Stimulated activated memory B cell treated with anti-CD40 and anti-IgM and Interleukin-4, amounts not matched to agents 10 μg/mL and 1 μg/mL and 100 μg/mL, for 72 hours (primary cell): Measurements from ENCODE around the gene NSG2.
A peak's percentile ranks its signal among the peaks of the same experiment; 100 is the strongest.
"Not testable (repeated sequence)": the region's sequence is repeated elsewhere in the genome, so short reads cannot be mapped to it uniquely, and the experiment has no call there.

Source experiments
- ATAC-seq: fragments of 150-1000 bp; cut with Tn5 transposase; 2 replicates; pipeline ENCODE4 v1.10.0; 2021
- H3K27ac Mint-ChIP-seq: one replicate; pipeline ENCODE4 v1.8.0; 2022; ENCODE audit warnings: mild to moderate bottlenecking, mixed read lengths
- H3K27me3 Mint-ChIP-seq: one replicate; pipeline ENCODE4 v1.8.0; 2022; ENCODE audit warnings: mixed read lengths
- H3K36me3 Mint-ChIP-seq: one replicate; pipeline ENCODE4 v1.8.0; 2022; ENCODE audit warnings: mixed read lengths
- H3K4me1 Mint-ChIP-seq: one replicate; pipeline ENCODE4 v1.8.0; 2022; ENCODE audit warnings: mixed read lengths
- H3K4me3 Mint-ChIP-seq: one replicate; pipeline ENCODE4 v1.8.0; 2022; ENCODE audit warnings: mild to moderate bottlenecking, moderate library complexity, mixed read lengths
- H3K9me3 Mint-ChIP-seq: one replicate; pipeline ENCODE4 v1.8.0; 2022; ENCODE audit warnings: mixed read lengths

The NSG2 gene

DNA sequence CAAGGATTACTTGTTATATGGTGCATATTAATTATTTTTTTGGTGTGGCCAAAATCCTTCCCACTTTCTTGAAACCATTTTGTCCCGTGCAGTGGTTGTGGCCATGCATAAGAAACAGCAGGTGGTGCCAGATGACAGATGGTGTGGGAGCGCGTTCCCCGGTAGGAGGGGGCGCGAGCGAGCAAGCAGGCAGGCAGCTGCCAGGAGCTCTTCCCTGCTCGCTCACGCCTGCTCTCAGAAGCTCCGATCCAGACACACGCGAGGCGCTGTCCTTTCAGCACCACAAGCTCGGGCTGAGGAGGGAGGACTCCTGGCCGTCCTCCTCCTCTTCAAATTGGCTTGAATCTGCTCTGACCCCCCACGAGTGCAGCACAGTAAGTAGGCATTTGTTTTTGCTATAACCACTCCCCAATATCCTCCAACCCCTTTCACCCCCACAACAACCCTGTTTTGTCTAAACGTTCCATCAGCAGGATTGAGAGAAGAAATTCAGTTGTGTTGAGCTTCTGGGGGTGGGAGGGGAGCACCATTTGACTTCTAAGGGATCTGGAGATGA, at the start of gene NSG2:
Gene NSG2, plus strand, starts transcription at position 237 of the 556 bp plus-strand sequence. CDS start 1,050 bp downstream, outside the sequence.
- no peaks in the 10 kb centered on the region for H3K9me3 Mint-ChIP-seq
- H3K27me3 Mint-ChIP-seq: peaks cover 52% of the 10 kb centered on the region
- no peaks in the 10 kb centered on the region for H3K36me3 Mint-ChIP-seq
- no peak within 1 kb of the TSS for H3K27ac Mint-ChIP-seq
- peak; percentile 50 for ATAC-seq
- no peaks in the 10 kb centered on the region for H3K4me1 Mint-ChIP-seq
- no peak within 1 kb of the TSS for H3K4me3 Mint-ChIP-seq

DNA sequence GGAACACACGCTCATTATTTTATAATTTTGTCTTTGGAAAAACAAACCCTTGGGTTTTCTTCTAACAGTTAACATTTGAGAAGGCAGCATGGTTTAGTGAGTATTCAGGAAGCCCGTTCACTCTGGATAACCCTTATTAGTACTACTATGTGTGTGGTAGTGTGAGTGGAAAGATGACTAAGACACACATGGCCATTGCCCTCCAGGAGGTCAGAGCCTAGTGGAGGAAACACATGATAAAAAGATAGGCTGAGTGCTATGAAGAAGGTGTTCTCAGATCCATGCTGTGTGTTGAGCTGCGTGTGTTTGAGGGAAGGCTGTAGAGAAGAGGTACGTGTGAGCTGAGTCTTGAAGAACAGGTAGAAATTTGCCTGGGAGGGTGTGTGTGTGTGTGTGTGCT, 48.2 kb upstream of the NSG2 start:
- H3K9me3 Mint-ChIP-seq: no peaks in the 10 kb centered on the region
- H3K27me3 Mint-ChIP-seq: peaks cover 24% of the 10 kb centered on the region
- no peak for ATAC-seq
- H3K4me3 Mint-ChIP-seq: no peak overlapping the region
- no peaks in the 10 kb centered on the region for H3K36me3 Mint-ChIP-seq
- no peaks in the 10 kb centered on the region for H3K4me1 Mint-ChIP-seq
- H3K27ac Mint-ChIP-seq: no peak overlapping the region

GRCh38 chr5:173998531-173998930, 47.0 kb upstream of the NSG2 start:
- H3K4me1 Mint-ChIP-seq: no peaks in the 10 kb centered on the region
- H3K27me3 Mint-ChIP-seq: peaks cover 30% of the 10 kb centered on the region
- H3K9me3 Mint-ChIP-seq: no peaks in the 10 kb centered on the region
- no peak for ATAC-seq
- H3K27ac Mint-ChIP-seq: no peak overlapping the region
- no peak overlapping the region for H3K4me3 Mint-ChIP-seq
- no peaks in the 10 kb centered on the region for H3K36me3 Mint-ChIP-seq

DNA sequence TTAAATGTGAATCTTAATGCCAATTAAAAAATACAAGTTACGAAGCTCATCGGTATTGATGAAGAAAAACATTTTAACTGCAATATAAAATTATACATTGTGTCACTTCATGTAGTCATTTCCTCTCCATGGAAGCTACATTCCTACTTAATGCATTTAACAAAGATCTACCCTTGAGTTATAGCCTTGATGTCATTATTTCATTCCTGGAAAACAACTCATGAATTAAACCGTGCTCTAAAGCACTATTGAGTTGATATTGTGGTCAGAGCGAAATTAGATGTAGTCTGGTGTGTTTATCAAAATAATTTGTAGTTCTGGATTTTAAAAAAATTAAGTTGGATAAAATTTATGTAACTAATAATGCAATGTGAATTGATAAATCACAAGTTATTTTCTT, 45.4 kb upstream of the NSG2 start:
- no peak overlapping the region for H3K27ac Mint-ChIP-seq
- no peaks in the 10 kb centered on the region for H3K36me3 Mint-ChIP-seq
- H3K9me3 Mint-ChIP-seq: no peaks in the 10 kb centered on the region
- H3K4me3 Mint-ChIP-seq: no peak overlapping the region
- no peaks in the 10 kb centered on the region for H3K4me1 Mint-ChIP-seq
- no peak for ATAC-seq
- H3K27me3 Mint-ChIP-seq: peaks cover 22% of the 10 kb centered on the region

DNA sequence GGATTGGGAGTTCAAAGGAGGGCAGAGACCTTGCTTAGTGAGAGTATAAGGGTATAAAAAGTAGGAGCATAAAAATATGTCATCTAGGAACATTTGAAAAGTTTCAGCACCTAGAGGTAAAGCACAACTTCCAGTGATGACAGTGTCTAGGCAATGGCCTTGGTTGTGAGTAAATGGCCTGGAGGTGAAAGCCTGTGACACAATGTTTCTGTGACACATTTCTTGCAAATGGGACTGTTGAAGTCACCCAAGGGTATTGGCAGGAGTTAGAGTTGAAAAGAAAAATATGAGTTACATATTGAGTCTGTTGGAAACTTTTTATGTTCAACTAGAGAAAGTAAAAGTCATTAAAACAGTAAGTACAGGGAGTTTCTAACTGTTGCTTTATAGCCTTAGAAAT, 41.7 kb upstream of the NSG2 start:
- H3K9me3 Mint-ChIP-seq: no peaks in the 10 kb centered on the region
- H3K27me3 Mint-ChIP-seq: peaks cover 19% of the 10 kb centered on the region
- no peak for ATAC-seq
- no peak overlapping the region for H3K27ac Mint-ChIP-seq
- H3K36me3 Mint-ChIP-seq: no peaks in the 10 kb centered on the region
- no peak overlapping the region for H3K4me3 Mint-ChIP-seq
- no peaks in the 10 kb centered on the region for H3K4me1 Mint-ChIP-seq

GRCh38 chr5:174008922-174009321, 36.6 kb upstream of the NSG2 start:
- Mint-ChIP-seq H3K36me3 (no peaks in the 10 kb centered on the region), H3K4me3 (no peak overlapping the region)

GRCh38 chr5:174010365-174010764, 35.1 kb upstream of the NSG2 start:
- H3K9me3 Mint-ChIP-seq: no peaks in the 10 kb centered on the region
- H3K4me1 Mint-ChIP-seq: no peaks in the 10 kb centered on the region
- no peaks in the 10 kb centered on the region for H3K36me3 Mint-ChIP-seq
- H3K4me3 Mint-ChIP-seq: no peak overlapping the region
- no peak for ATAC-seq
- H3K27me3 Mint-ChIP-seq: peaks cover 29% of the 10 kb centered on the region
- H3K27ac Mint-ChIP-seq: no peak overlapping the region

More at GRCh38 chr5:174008922-174009321, 36.6 kb upstream of the NSG2 start:
- H3K4me1 Mint-ChIP-seq: no peaks in the 10 kb centered on the region
- H3K27ac Mint-ChIP-seq: no peak overlapping the region
- H3K9me3 Mint-ChIP-seq: no peaks in the 10 kb centered on the region
- peaks cover 29% of the 10 kb centered on the region for H3K27me3 Mint-ChIP-seq
- ATAC-seq: no peak

DNA sequence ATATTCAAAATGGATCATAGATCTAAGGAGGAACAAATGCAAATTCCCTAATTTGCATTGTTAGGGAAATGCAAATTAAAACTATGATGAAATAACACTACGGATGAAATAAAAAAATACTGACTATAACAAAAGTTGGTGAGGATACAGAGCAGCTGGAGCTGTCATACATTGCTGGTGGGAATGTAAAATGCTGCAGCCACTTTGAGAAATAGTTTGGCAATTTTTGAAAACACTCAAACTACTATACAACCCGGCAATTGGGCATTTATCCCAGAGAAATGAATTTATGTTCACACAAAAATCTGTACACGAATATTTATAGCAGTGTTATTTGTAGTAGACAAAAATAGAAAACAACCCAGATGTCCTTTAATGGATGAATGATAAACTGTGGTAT, 34.1 kb upstream of the NSG2 start:
- Mint-ChIP-seq H3K27ac (no peak overlapping the region), H3K9me3 (no peaks in the 10 kb centered on the region), H3K4me1 (no peaks in the 10 kb centered on the region), H3K4me3 (no peak overlapping the region), H3K27me3 (peaks cover 23% of the 10 kb centered on the region), H3K36me3 (no peaks in the 10 kb centered on the region)
- no peak for ATAC-seq

- H3K4me3 Mint-ChIP-seq, ATAC-seq, H3K27ac Mint-ChIP-seq, H3K9me3 Mint-ChIP-seq, H3K36me3 Mint-ChIP-seq, H3K4me1 Mint-ChIP-seq: not testable (repeated sequence)
- peaks cover 43% of the 10 kb centered on the region for H3K27me3 Mint-ChIP-seq
These were observed 25.2 kb upstream of the NSG2 start for GRCh38 chr5:174020069-174020927.

GRCh38 chr5:174020928-174021304, 24.6 kb upstream of the NSG2 start:
- no peak overlapping the region for H3K27ac Mint-ChIP-seq
- peaks cover 43% of the 10 kb centered on the region for H3K27me3 Mint-ChIP-seq
- H3K36me3 Mint-ChIP-seq: no peaks in the 10 kb centered on the region
- no peaks in the 10 kb centered on the region for H3K4me1 Mint-ChIP-seq
- no peak for ATAC-seq
- H3K9me3 Mint-ChIP-seq: no peaks in the 10 kb centered on the region
- H3K4me3 Mint-ChIP-seq: no peak overlapping the region

DNA sequence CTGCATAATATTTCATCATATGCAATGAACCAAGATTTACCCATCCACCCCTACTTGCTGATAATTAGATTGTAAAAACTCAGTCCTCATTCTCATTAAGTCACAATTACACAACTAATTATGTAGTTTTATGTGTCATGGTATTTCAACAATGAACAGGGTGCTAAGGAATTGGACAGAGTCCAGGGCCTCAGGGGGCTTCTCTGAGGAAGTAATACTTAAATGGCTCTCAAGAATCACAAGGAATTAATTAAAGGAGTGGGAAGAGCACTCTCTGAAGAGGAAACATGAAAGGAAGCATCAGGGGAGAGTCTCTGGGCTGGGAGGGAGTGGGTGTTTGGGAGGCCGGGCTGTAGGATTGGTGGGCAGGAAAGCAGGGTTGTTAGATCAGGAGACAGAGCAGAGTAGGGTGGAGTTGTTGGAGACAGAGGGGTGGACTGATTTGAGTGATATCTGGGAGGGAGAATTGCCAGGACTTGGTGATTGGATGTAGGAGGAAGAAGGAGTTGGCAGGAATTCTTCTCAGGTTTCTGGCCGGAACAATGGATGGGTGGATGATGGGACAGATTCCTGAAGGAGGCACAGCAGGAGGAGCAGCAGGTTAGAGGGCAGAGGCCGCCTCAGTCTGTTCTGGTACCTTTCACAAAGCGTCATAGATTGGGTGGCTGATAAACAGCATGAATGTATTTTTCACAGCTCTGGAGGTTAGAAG, 23.0 kb upstream of the NSG2 start:
- Mint-ChIP-seq H3K27ac (no peak overlapping the region), H3K4me3 (no peak overlapping the region), H3K27me3 (peaks cover 43% of the 10 kb centered on the region), H3K4me1 (no peaks in the 10 kb centered on the region), H3K36me3 (no peaks in the 10 kb centered on the region), H3K9me3 (no peaks in the 10 kb centered on the region)
- no peak for ATAC-seq

DNA sequence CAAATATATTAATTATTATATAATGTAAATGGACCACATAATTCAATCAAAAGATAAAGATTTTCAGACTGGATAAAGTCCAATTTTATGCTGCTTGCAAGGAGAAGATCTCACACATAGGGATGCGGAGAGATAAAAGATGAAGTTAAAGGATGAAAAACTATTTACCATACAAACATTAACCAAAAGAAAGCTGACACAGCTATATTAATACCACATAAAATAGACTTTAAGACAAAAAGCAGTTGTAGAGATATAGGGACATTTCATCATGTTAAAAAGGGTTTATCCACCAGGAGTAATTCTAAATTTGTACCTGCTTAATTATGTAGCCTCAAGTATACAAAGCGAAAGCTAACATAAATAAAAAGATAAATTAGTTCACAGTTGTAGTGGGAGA, 15.2 kb upstream of the NSG2 start:
- peaks cover 21% of the 10 kb centered on the region for H3K9me3 Mint-ChIP-seq
- H3K36me3 Mint-ChIP-seq: no peaks in the 10 kb centered on the region
- no peaks in the 10 kb centered on the region for H3K27me3 Mint-ChIP-seq
- H3K27ac Mint-ChIP-seq: no peak overlapping the region
- no peaks in the 10 kb centered on the region for H3K4me1 Mint-ChIP-seq
- no peak for ATAC-seq
- no peak overlapping the region for H3K4me3 Mint-ChIP-seq

GRCh38 chr5:174044466-174045254, 846 bp upstream of the NSG2 start:
- Mint-ChIP-seq H3K4me3 (no peak overlapping the region), H3K27me3 (peaks cover 56% of the 10 kb centered on the region), H3K4me1 (no peaks in the 10 kb centered on the region), H3K9me3 (no peaks in the 10 kb centered on the region), H3K27ac (no peak overlapping the region), H3K36me3 (no peaks in the 10 kb centered on the region)
- no peak for ATAC-seq

DNA sequence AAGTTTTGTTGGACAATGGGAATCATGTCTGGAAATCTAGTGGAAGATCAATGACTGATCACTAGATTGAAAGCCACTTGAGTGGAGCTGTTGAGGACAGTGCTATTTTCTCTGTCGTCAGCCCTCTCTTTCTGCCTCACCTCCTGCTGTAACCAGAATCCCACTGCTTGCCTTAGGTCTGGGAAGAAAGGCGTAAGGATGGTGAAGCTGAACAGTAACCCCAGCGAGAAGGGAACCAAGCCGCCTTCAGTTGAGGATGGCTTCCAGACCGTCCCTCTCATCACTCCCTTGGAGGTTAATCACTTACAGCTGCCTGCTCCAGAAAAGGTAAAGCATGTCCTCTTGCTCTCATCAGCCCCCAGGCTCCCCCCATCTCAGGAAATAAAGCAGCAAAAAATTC, 1.1 kb downstream of the NSG2 start:
- Mint-ChIP-seq H3K27ac (no peak overlapping the region), H3K4me1 (no peaks in the 10 kb centered on the region), H3K27me3 (peaks cover 58% of the 10 kb centered on the region), H3K36me3 (no peaks in the 10 kb centered on the region), H3K4me3 (no peak overlapping the region), H3K9me3 (no peaks in the 10 kb centered on the region)
- no peak for ATAC-seq

DNA sequence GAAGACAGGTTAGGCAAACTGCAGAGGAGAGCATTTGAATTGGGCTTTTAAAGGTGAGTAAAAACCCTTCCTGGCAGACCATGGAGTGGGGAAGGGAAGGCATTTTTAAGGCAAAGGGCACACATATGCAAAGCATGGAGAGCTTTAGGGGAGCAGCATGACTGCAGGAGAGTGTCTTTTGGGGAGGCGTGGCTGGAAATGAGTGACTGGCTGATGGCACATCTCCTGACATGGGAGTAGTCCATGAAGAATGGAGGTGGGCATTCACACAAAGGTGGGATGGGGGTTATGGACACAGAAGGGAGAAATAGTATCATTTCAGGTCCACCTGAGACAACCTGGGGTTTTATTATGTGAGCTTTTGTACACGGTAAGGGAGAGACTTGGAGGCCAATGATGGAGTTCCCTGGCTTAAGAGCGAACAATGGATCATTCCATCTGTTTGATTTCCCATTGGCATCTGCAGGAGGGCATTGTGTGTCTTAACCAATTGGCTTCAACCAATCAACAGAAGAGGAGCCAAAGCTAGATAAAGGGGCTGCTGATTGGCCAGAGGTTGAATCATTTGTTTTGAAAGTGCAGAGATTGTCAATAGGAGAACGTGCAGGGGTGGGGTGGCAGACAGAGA, 2.1 kb downstream of the NSG2 start:
- Mint-ChIP-seq H3K4me3 (no peak overlapping the region), H3K27me3 (peaks cover 48% of the 10 kb centered on the region), H3K27ac (no peak overlapping the region), H3K9me3 (no peaks in the 10 kb centered on the region), H3K4me1 (no peaks in the 10 kb centered on the region), H3K36me3 (no peaks in the 10 kb centered on the region)
- ATAC-seq: no peak
